Esophagus squamous epithelium (tissue), 4 donors: ENCODE results near the gene PDZD7.

ENCODE experiments used
- POLR2A ChIP-seq, 4 donors: fragments of 450-650 bp; IDR thresholded peaks; one replicate each; pipeline ENCODE4 v1.6.1; 2017; ENCODE audit warnings: antibody characterized with exemption in 4 of 4, mild to moderate bottlenecking in 4 of 4, moderate library complexity in 3 of 4
- TF ChIP-seq, protein P1 (sequence below), 6 experiments: fragments of 450-650 bp in 4 of 6; fragments of 200-600 bp in 2 of 6; sonication (generic) in 2 of 6; IDR thresholded peaks; one replicate each; pipeline ENCODE4 v1.5.1; 2016 to 2019; ENCODE audit warnings: antibody characterized with exemption in 6 of 6, mild to moderate bottlenecking in 4 of 6, moderate library complexity in 4 of 6

DNA sequence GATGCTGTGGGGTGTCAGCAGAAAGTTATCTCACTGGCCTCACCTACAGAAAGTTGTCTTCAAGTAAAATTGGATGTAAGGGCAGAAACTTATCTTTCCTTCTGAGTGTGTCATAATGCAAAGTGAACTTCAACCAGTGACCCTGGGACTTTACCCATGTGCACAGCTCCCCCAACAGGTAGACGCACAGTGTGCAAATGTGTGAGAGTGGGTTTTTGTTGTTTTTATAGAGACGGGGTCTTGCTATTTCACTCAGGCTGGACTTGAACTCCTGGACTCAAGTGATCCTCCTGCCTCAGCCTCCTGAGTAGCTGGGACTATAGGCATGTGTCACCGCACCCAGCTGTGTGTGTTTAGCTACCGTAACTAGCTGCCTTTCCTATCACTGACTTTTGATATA, 24.5 kb upstream of the PDZD7 start:
- no peak for TF ChIP-seq POLR2A (IDR thresholded peaks at IDR 0.05)
- TF ChIP-seq, protein P1, sequence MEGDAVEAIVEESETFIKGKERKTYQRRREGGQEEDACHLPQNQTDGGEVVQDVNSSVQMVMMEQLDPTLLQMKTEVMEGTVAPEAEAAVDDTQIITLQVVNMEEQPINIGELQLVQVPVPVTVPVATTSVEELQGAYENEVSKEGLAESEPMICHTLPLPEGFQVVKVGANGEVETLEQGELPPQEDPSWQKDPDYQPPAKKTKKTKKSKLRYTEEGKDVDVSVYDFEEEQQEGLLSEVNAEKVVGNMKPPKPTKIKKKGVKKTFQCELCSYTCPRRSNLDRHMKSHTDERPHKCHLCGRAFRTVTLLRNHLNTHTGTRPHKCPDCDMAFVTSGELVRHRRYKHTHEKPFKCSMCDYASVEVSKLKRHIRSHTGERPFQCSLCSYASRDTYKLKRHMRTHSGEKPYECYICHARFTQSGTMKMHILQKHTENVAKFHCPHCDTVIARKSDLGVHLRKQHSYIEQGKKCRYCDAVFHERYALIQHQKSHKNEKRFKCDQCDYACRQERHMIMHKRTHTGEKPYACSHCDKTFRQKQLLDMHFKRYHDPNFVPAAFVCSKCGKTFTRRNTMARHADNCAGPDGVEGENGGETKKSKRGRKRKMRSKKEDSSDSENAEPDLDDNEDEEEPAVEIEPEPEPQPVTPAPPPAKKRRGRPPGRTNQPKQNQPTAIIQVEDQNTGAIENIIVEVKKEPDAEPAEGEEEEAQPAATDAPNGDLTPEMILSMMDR (IDR thresholded peaks at IDR 0.05), result no peak
